Esophagus muscularis mucosa (tissue), 4 donors: ENCODE data around the gene NUBPL. TPM values are rescaled to one million over a fixed set of nuclear protein-coding genes. Genes with fewer than 3 reads are reported as not detected.

Experiments
- DNase-seq: peaks from one replicate; pipeline ENCODE4 v3.0.0-alpha.2; 2017; ENCODE audit errors: extremely low spot score
- H3K27ac ChIP-seq, 4 donors: fragments of 200-600 bp; sonication (generic); replicated peaks in 1 of 4; 1 replicate in 3 of 4; 2 replicates in 1 of 4; pipeline ENCODE4 v1.5.1; 2016 to 2019; ENCODE audit warnings: mild to moderate bottlenecking in 1 of 4
- H3K27me3 ChIP-seq, 4 donors: fragments of 200-600 bp; sonication (generic); one replicate each; pipeline versions ENCODE4 v1.5.1 to v1.6.0; 2016 to 2019
- H3K36me3 ChIP-seq, 4 donors: fragments of 200-600 bp; sonication (generic); one replicate each; pipeline ENCODE4 v1.5.1; 2016 to 2019
- H3K4me1 ChIP-seq, 4 donors: fragments of 200-600 bp; sonication (generic); one replicate each; pipeline ENCODE4 v1.5.1; 2016 to 2019
- H3K4me3 ChIP-seq, 4 donors: fragments of 200-600 bp; sonication (generic); 1 replicate in 2 of 4; 2 replicates in 2 of 4; pipeline ENCODE4 v1.5.1; 2016 to 2019; ENCODE audit warnings: mild to moderate bottlenecking in 4 of 4, moderate library complexity in 1 of 4
- H3K9me3 ChIP-seq, 4 donors: fragments of 200-600 bp; sonication (generic); 1 replicate in 3 of 4; 2 replicates in 1 of 4; pipeline ENCODE4 v1.5.1; 2016 to 2019
- CTCF ChIP-seq, 3 experiments: fragments of 200-600 bp in 2 of 3; fragments of 450-650 bp in 1 of 3; sonication (generic) in 2 of 3; IDR thresholded peaks; one replicate each; pipeline ENCODE4 v1.5.1; 2017 to 2019; ENCODE audit warnings: antibody characterized with exemption in 3 of 3, mild to moderate bottlenecking in 2 of 3, moderate library complexity in 1 of 3
- EP300 ChIP-seq: sonication (generic); formaldehyde crosslinking; IDR thresholded peaks from one replicate; pipeline ENCODE4 v1.6.1; 2017; ENCODE audit warnings: antibody characterized with exemption
- POLR2A ChIP-seq: fragments of 450-650 bp; IDR thresholded peaks from one replicate; pipeline ENCODE4 v1.6.1; 2017; ENCODE audit warnings: antibody characterized with exemption, moderate library complexity, mild to moderate bottlenecking, low read depth
- POLR2AphosphoS5 ChIP-seq, 2 donors: sonication (generic); formaldehyde crosslinking; IDR thresholded peaks; one replicate each; pipeline ENCODE4 v1.6.1; 2017; ENCODE audit warnings: antibody characterized with exemption in 2 of 2
- WGBS: methylation state at CpG from one replicate; pipeline ENCODE4 v1.1.5; 2018; 5-methylcytosine and 5-hydroxymethylcytosine counted together
- intact Hi-C: fragments of 100-400 bp; cut with DNase I; formaldehyde crosslinking; loops from one replicate; pipeline ENCODE4 v1.15.1; 2023
- total RNA-seq, 4 donors: library from RNA; depleted of rRNA; stranded (reverse); fragments of >200 nt; gene quantifications; one replicate each; pipeline versions ENCODE4 v1.1.0 to v1.2.1, GENCODE V29; 2016

The NUBPL gene
- total RNA-seq, 4 donors from 2014 or later: 10.3 to 13.6 (median 12.8) TPM

DNA sequence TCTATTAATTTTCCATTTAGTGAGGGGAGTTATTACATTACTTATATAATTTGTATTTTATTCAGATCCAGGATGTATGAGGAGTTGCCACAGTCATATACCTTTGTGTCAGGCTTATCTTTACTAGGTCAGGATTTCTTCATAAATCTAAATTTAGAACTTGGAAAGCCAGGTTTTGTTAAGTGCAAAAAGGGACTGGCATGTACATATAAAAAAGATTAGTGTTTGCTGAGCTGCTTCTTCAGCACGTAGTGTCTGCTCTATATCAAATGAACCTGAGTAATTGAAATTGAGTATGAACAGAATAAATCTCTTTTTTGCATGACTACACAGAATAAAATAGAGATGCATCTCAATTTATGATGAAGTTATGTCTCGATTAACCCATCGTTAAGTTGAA, 157.4 kb downstream of the NUBPL start:
- H3K27ac ChIP-seq: no peak overlapping the region
- H3K4me3 ChIP-seq: no peak overlapping the region
- no peaks in the 10 kb centered on the region for H3K9me3 ChIP-seq
- no peaks in the 10 kb centered on the region for H3K27me3 ChIP-seq
- H3K4me1 ChIP-seq: peaks cover 7 to 11% (median 8%) of the 10 kb centered on the region in 4 donors
- no peak for DNase-seq
- H3K36me3 ChIP-seq: no peaks in the 10 kb centered on the region
- 63% methylated on average over 3 of the region's 3 CpGs for WGBS
- no peak for TF ChIP-seq EP300
- no peak for TF ChIP-seq POLR2AphosphoS5 (IDR thresholded peaks at IDR 0.05)
- TF ChIP-seq CTCF (IDR thresholded peaks at IDR 0.05): no peak
- TF ChIP-seq POLR2A: no peak
- intact Hi-C loops: no loop called here

DNA sequence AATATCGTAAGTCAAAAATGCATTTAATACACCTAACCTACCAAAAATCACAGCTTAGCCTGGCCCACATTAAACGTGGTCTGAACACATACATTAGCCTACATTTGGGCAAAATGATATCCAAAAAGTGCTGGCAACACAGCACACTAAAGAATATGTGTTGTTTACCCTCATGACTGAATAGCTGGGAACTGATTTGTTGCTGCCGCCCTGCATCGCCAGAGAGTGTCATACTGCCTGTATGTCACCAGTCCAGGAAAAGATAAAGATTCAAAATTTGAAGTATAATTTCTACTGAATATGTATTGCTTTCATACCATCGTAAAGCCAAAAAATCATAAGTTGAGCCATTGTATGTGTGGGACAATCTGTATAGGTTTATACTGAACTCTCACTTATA, 157.8 kb downstream of the NUBPL start:
- no peak for DNase-seq
- peaks cover 7 to 11% (median 8%) of the 10 kb centered on the region in 4 donors for H3K4me1 ChIP-seq
- H3K4me3 ChIP-seq: no peak overlapping the region
- intact Hi-C loops: no loop called here
- no peaks in the 10 kb centered on the region for H3K36me3 ChIP-seq
- WGBS: 88% methylated on average over 5 of the region's 5 CpGs
- H3K9me3 ChIP-seq: no peaks in the 10 kb centered on the region
- no peak overlapping the region for H3K27ac ChIP-seq
- no peaks in the 10 kb centered on the region for H3K27me3 ChIP-seq
- no peak for TF ChIP-seq POLR2A
- no peak for TF ChIP-seq POLR2AphosphoS5 (IDR thresholded peaks at IDR 0.05)
- no peak for TF ChIP-seq EP300
- no peak for TF ChIP-seq CTCF (IDR thresholded peaks at IDR 0.05)

DNA sequence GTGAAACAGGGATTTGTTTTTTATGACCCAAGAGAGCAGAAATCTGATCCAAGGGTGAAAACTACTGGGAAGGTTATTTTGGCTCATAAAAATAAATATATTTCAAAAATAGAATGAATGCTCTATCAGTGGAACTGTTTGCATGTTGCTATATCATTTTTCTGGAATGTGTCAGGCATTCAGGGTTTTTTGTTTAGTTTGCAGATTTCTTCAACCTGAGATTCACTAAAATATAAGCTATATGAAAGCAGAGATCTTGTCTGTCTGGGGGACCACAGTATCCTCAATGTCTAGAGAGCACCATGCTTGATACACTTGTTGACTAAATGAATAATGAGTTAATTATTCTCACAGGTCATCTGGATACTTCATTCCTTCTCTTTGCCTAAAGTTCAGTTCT, 165.1 kb downstream of the NUBPL start:
- no peaks in the 10 kb centered on the region for H3K27me3 ChIP-seq
- intact Hi-C loops: no loop called here
- TF ChIP-seq CTCF (IDR thresholded peaks at IDR 0.05) (no peak), POLR2A (no peak), EP300 (no peak), POLR2AphosphoS5 (IDR thresholded peaks at IDR 0.05) (no peak)

DNA sequence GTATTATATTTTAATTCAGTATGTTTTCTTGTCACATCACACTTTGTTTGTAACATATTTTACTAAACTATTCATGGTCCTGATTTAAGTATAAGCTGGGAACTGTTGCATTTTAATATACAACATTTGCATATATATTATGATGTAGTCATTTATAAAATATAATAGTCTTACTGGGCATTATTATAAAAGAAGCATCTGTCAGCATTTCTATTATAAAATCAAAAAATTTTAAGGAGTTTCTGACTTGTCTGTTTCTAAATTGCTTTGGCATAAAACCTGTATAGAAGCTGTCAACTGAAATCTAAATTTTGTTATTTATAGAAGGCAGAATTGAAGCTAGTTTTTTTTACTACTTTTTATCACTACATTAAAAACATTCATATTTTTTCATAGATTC, 166.6 kb downstream of the NUBPL start:
- Histone ChIP-seq H3K27ac (no peak overlapping the region), H3K36me3 (peaks cover 0 to 4% (median 0%) of the 10 kb centered on the region in 4 donors), H3K9me3 (peaks cover 0 to 6% (median 0%) of the 10 kb centered on the region in 4 donors), H3K4me1 (no peaks in the 10 kb centered on the region), H3K4me3 (no peak overlapping the region), H3K27me3 (no peaks in the 10 kb centered on the region)
- intact Hi-C loops: no loop called here
- no peak for DNase-seq
- TF ChIP-seq CTCF (IDR thresholded peaks at IDR 0.05) (no peak), EP300 (no peak), POLR2AphosphoS5 (IDR thresholded peaks at IDR 0.05) (no peak)

More for the DNA sequence above, 165.1 kb downstream of the NUBPL start:
- Histone ChIP-seq H3K36me3 (peaks cover 0 to 4% (median 0%) of the 10 kb centered on the region in 4 donors), H3K4me3 (no peak overlapping the region), H3K27ac (no peak overlapping the region), H3K9me3 (peaks cover 0 to 6% (median 0%) of the 10 kb centered on the region in 4 donors), H3K4me1 (no peaks in the 10 kb centered on the region)
- DNase-seq: no peak

GRCh38 chr14:31740688-31741087, 179.5 kb downstream of the NUBPL start:
- Histone ChIP-seq H3K36me3 (no peaks in the 10 kb centered on the region), H3K4me3 (no peak overlapping the region), H3K9me3 (peaks cover 0 to 8% (median 2%) of the 10 kb centered on the region in 4 donors), H3K27me3 (no peaks in the 10 kb centered on the region), H3K27ac (no peak overlapping the region), H3K4me1 (no peaks in the 10 kb centered on the region)
- DNase-seq: no peak
- TF ChIP-seq EP300: no peak
- TF ChIP-seq POLR2AphosphoS5 (IDR thresholded peaks at IDR 0.05): no peak
- TF ChIP-seq POLR2A: no peak
- TF ChIP-seq CTCF (IDR thresholded peaks at IDR 0.05): no peak
- 63% methylated on average over 1 of the region's 1 CpG for WGBS
- intact Hi-C loops: no loop called here
